Testis (tissue), 2 donors: ENCODE data around the gene SPPL2B.

Source experiments
- CTCF ChIP-seq, 3 experiments: fragments of 450-650 bp in 2 of 3; fragments of 200-600 bp in 1 of 3; sonication (generic) in 1 of 3; IDR thresholded peaks; one replicate each; pipeline ENCODE4 v1.5.1; 2016 to 2019; ENCODE audit warnings: antibody characterized with exemption in 3 of 3, mild to moderate bottlenecking in 2 of 3, moderate library complexity in 1 of 3
- POLR2A ChIP-seq: fragments of 450-650 bp; IDR thresholded peaks from one replicate; pipeline ENCODE4 v1.6.1; 2017; ENCODE audit warnings: antibody characterized with exemption, mild to moderate bottlenecking, moderate library complexity

- TF ChIP-seq CTCF (IDR thresholded peaks at IDR 0.05) (no peak), POLR2A (no peak)
Observed at GRCh38 chr19:2282862-2283237, 45.6 kb upstream of the SPPL2B start.
